K562 (cell line): ENCODE measurements around the gene HBQ1. TPM values are rescaled to one million over a fixed set of nuclear protein-coding genes. Genes with fewer than 3 reads are reported as not detected.
A peak's percentile ranks its signal among the peaks of the same experiment; 100 is the strongest.

Experiments
- CTBP1 ChIP-seq: fragments of 450-650 bp; IDR thresholded peaks from 2 replicates; pipeline ENCODE4 v1.6.1; 2016; ENCODE audit warnings: borderline replicate concordance
- ILF3 ChIP-seq: fragments of 450-650 bp; IDR thresholded peaks from 2 replicates; pipeline ENCODE4 v1.6.1; 2018; ENCODE audit warnings: antibody characterized with exemption, mild to moderate bottlenecking, moderate library complexity, borderline replicate concordance
- IRF9 ChIP-seq: fragments of 450-650 bp; IDR thresholded peaks from 2 replicates; pipeline ENCODE4 v1.6.1; 2016; ENCODE audit warnings: missing biosample characterization, missing genetic modification characterization
- MED1 ChIP-seq: sonication (generic); formaldehyde crosslinking; IDR thresholded peaks from 2 replicates; pipeline ENCODE4 v1.8.1; 2023; ENCODE audit warnings: missing genetic modification reagents, borderline replicate concordance
- MTF1 ChIP-seq: fragments of 250-450 bp; sonication (Bioruptor Pico); IDR thresholded peaks from 2 replicates; pipeline ENCODE4 v1.9.0; 2021; ENCODE audit warnings: moderate library complexity, mild to moderate bottlenecking, inconsistent platforms, borderline replicate concordance
- MYBL2 ChIP-seq, 2 experiments: fragments of 450-650 bp in 1 of 2; sonication (generic) in 1 of 2; formaldehyde crosslinking in 1 of 2; IDR thresholded peaks; 2 replicates each; pipeline versions ENCODE4 v1.6.1 to v1.8.1; 2017 to 2022; ENCODE audit warnings: borderline replicate concordance in 1 of 2, inconsistent platforms in 1 of 2, low read depth in 1 of 2, mild to moderate bottlenecking in 1 of 2, missing genetic modification reagents in 1 of 2, moderate library complexity in 1 of 2
- NFE2 ChIP-seq: IDR thresholded peaks from 2 replicates; pipeline ENCODE4 v1.6.1; 2014; ENCODE audit warnings: antibody characterized with exemption, low read depth
- PPARD ChIP-seq: fragments of 250-450 bp; sonication (Bioruptor Pico); IDR thresholded peaks from 2 replicates; pipeline ENCODE4 v1.8.0; 2022; ENCODE audit warnings: inconsistent platforms, mild to moderate bottlenecking, moderate library complexity
- PYGO2 ChIP-seq: fragments of 450-650 bp; IDR thresholded peaks from 2 replicates; pipeline ENCODE4 v1.6.1; 2016; ENCODE audit warnings: mild to moderate bottlenecking, missing genetic modification characterization, moderate library complexity, missing compliant biosample characterization
- SMARCA5 ChIP-seq: fragments of 450-650 bp; IDR thresholded peaks from 2 replicates; pipeline ENCODE4 v1.6.1; 2016
- SMARCC2 ChIP-seq: fragments of 450-650 bp; IDR thresholded peaks from 2 replicates; pipeline ENCODE4 v1.6.1; 2017; ENCODE audit warnings: antibody characterized with exemption, moderate library complexity, mild to moderate bottlenecking, low read depth
- TCF7 ChIP-seq: sonication (generic); IDR thresholded peaks from 2 replicates; pipeline ENCODE4 v1.6.1; 2016; ENCODE audit warnings: antibody characterized with exemption, borderline replicate concordance
- ZFX ChIP-seq: sonication (generic); formaldehyde crosslinking; IDR thresholded peaks from 2 replicates; pipeline ENCODE4 v1.8.0; 2022; ENCODE audit warnings: mild to moderate bottlenecking, missing genetic modification reagents, moderate library complexity
- ZNF197 ChIP-seq: fragments of 200-800 bp; sonication (Bioruptor generic); IDR thresholded peaks from 2 replicates; pipeline ENCODE4 v1.6.1; 2016; ENCODE audit warnings: low read depth, missing genetic modification characterization, missing compliant biosample characterization
- ZNF354B ChIP-seq: fragments of 250-450 bp; sonication (Bioruptor Pico); IDR thresholded peaks from 2 replicates; pipeline ENCODE4 v1.4.0; 2020
- ZNF592 ChIP-seq: fragments of 450-650 bp; IDR thresholded peaks from 2 replicates; pipeline ENCODE4 v1.6.1; 2017; ENCODE audit warnings: antibody characterized with exemption, mild to moderate bottlenecking
- polyA plus RNA-seq, 8 experiments: library from polyadenylated mRNA; depleted of rRNA in 4 of 8; stranded (reverse) in 5 of 8; unstranded in 3 of 8; fragments of >200 nt; fragmentation: Nextera tagmentation in 2 of 8; fragmentation: Illumina TruSeq in 1 of 8; extraction: Ambion mirVana in 2 of 8; extraction: Trizol in 1 of 8; gene quantifications; 2 replicates each; pipeline versions ENCODE4 v1.2.1 to v1.2.3, GENCODE V29; 2011 to 2014; ENCODE audit warnings: inconsistent platforms in 1 of 8, missing spikeins in 1 of 8
- total RNA-seq, 7 experiments: library from RNA; depleted of rRNA in 6 of 7; stranded (reverse); fragments of >200 nt in 6 of 7; fragmentation: Illumina TruSeq in 2 of 7; extraction: Trizol in 2 of 7; gene quantifications; 2 replicates each; pipeline versions ENCODE4 v1.2.1 to v1.2.3, GENCODE V29; 2011 to 2021; ENCODE audit warnings: low replicate concordance in 1 of 7
- TF ChIP-seq, protein P1 (sequence below): IDR thresholded peaks from 2 replicates; pipeline ENCODE4 v1.6.1; 2016; ENCODE audit warnings: missing genetic modification characterization, missing compliant biosample characterization
- TF ChIP-seq, protein P2 (sequence below): fragments of 250-450 bp; sonication (Bioruptor Pico); IDR thresholded peaks from 2 replicates; pipeline ENCODE4 v1.4.0; 2020; ENCODE audit warnings: mild to moderate bottlenecking
- TF ChIP-seq, protein P3 (sequence below): fragments of 450-650 bp; formaldehyde crosslinking; IDR thresholded peaks from 2 replicates; pipeline ENCODE4 v1.4.0; 2022; ENCODE audit warnings: missing genetic modification characterization

HBQ1 gene
- total and polyA plus RNA-seq, 9 of the 15 experiments (the other 6 are each of a cell fraction or from before 2014, with no cell fraction given): 2.3 to 190 (median 19.8) TPM

- peak; percentile 79 for TF ChIP-seq ZNF592
- TF ChIP-seq, protein P1, sequence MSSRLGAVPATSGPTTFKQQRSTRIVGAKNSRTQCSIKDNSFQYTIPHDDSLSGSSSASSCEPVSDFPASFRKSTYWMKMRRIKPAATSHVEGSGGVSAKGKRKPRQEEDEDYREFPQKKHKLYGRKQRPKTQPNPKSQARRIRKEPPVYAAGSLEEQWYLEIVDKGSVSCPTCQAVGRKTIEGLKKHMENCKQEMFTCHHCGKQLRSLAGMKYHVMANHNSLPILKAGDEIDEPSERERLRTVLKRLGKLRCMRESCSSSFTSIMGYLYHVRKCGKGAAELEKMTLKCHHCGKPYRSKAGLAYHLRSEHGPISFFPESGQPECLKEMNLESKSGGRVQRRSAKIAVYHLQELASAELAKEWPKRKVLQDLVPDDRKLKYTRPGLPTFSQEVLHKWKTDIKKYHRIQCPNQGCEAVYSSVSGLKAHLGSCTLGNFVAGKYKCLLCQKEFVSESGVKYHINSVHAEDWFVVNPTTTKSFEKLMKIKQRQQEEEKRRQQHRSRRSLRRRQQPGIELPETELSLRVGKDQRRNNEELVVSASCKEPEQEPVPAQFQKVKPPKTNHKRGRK (tag): no peak
- TF ChIP-seq IRF9 (tag): peak; percentile 85
- 0 out of 2 replicates have a peak, but pooled peaks have one; percentile 68 for TF ChIP-seq SMARCA5
- TF ChIP-seq TCF7: no peak
- peak; percentile 81; the same call in 1 of the 2 replicates for TF ChIP-seq CTBP1
- no peak for TF ChIP-seq ZNF354B (CRISPR knock-in tag)
- no peak for TF ChIP-seq MED1 (CRISPR knock-in tag)
- TF ChIP-seq PYGO2 (tag): 0 out of 2 replicates have a peak, but pooled peaks have one; percentile 13
- TF ChIP-seq ZFX (CRISPR knock-in tag): peak; percentile 27; the same call in 1 of the 2 replicates
- TF ChIP-seq, protein P2, sequence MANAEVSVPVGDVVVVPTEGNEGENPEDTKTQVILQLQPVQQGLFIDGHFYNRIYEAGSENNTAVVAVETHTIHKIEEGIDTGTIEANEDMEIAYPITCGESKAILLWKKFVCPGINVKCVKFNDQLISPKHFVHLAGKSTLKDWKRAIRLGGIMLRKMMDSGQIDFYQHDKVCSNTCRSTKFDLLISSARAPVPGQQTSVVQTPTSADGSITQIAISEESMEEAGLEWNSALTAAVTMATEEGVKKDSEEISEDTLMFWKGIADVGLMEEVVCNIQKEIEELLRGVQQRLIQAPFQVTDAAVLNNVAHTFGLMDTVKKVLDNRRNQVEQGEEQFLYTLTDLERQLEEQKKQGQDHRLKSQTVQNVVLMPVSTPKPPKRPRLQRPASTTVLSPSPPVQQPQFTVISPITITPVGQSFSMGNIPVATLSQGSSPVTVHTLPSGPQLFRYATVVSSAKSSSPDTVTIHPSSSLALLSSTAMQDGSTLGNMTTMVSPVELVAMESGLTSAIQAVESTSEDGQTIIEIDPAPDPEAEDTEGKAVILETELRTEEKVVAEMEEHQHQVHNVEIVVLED: no peak
- no peak for TF ChIP-seq MTF1 (CRISPR knock-in tag)
- no peak for TF ChIP-seq ZNF197
- no peak for TF ChIP-seq NFE2
- TF ChIP-seq MYBL2 (IDR thresholded peaks at IDR 0.05; ENCODE audit: low read depth): no peak
- no peak for TF ChIP-seq MYBL2 (CRISPR knock-in tag; IDR thresholded peaks at IDR 0.05; ENCODE audit: borderline replicate concordance)
- TF ChIP-seq SMARCC2: no peak
- TF ChIP-seq PPARD: no peak
- TF ChIP-seq ILF3: no peak
- TF ChIP-seq, protein P3, sequence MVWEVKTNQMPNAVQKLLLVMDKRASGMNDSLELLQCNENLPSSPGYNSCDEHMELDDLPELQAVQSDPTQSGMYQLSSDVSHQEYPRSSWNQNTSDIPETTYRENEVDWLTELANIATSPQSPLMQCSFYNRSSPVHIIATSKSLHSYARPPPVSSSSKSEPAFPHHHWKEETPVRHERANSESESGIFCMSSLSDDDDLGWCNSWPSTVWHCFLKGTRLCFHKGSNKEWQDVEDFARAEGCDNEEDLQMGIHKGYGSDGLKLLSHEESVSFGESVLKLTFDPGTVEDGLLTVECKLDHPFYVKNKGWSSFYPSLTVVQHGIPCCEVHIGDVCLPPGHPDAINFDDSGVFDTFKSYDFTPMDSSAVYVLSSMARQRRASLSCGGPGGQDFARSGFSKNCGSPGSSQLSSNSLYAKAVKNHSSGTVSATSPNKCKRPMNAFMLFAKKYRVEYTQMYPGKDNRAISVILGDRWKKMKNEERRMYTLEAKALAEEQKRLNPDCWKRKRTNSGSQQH (CRISPR knock-in tag): no peak
These were observed 35.4 kb upstream of the HBQ1 start (continued) for GRCh38 chr16:144797-145252.
